ENCODE measurements around the gene MTOR. TPM values are rescaled to one million over a fixed set of nuclear protein-coding genes. Genes with fewer than 3 reads are reported as not detected.
A peak's percentile ranks its signal among the peaks of the same experiment; 100 is the strongest.

The MTOR gene
- total and polyA plus RNA-seq, 2 experiments from 2014 or later: 17.2 to 37.7 TPM

GRCh38 chr1:11188381-11188780 is 74.0 kb downstream of the MTOR start:
- no peak for TF ChIP-seq EZH2 (IDR thresholded peaks at IDR 0.05; ENCODE audit: borderline replicate concordance)
- Histone ChIP-seq H3K4me1 (ENCODE audit: insufficient read depth) (no peaks in the 10 kb centered on the region), H4K20me1 (ENCODE audit: insufficient read depth, poor library complexity, severe bottlenecking) (no peaks in the 10 kb centered on the region), H3K9me3 (ENCODE audit: low read depth) (no peaks in the 10 kb centered on the region), H2AFZ (no peak overlapping the region), H3K36me3 (replicated peaks; ENCODE audit: insufficient read depth, low read depth) (no peaks in the 10 kb centered on the region), H3K79me2 (no peaks in the 10 kb centered on the region), H3K27ac (peak overlapping the region; percentile 64), H3K4me3 (no peak overlapping the region), H3K4me2 (no peak overlapping the region), H3K27me3 (no peaks in the 10 kb centered on the region), H3K9me2 (replicated peaks; ENCODE audit: insufficient read depth) (no peaks in the 10 kb centered on the region)
- no peak for DNase-seq (ENCODE audit: low spot score)
- 95% methylated on average over 1 of the region's 1 CpG for WGBS (ENCODE audit: low lambda C conversion rate, missing lambda C conversion rate)

- H3K4me2 ChIP-seq: no peak overlapping the region
- H3K36me3 ChIP-seq (replicated peaks; ENCODE audit: insufficient read depth, low read depth): no peaks in the 10 kb centered on the region
- H3K4me1 ChIP-seq (ENCODE audit: insufficient read depth): no peaks in the 10 kb centered on the region
- H3K9me2 ChIP-seq (replicated peaks; ENCODE audit: insufficient read depth): no peaks in the 10 kb centered on the region
- H3K4me3 ChIP-seq: no peak overlapping the region
- no peaks in the 10 kb centered on the region for H3K79me2 ChIP-seq
- H4K20me1 ChIP-seq (ENCODE audit: insufficient read depth, poor library complexity, severe bottlenecking): no peaks in the 10 kb centered on the region
- WGBS (ENCODE audit: low lambda C conversion rate, missing lambda C conversion rate): 87% methylated on average over 2 of the region's 2 CpGs
- H2AFZ ChIP-seq: no peak overlapping the region
- peak; percentile 22 for DNase-seq (ENCODE audit: low spot score)
- H3K27me3 ChIP-seq: no peaks in the 10 kb centered on the region
- TF ChIP-seq EZH2phosphoT487 (IDR thresholded peaks at IDR 0.05; ENCODE audit: low read depth, severe bottlenecking, unreplicated experiment) (no peak), EZH2 (IDR thresholded peaks at IDR 0.05; ENCODE audit: borderline replicate concordance) (no peak), CTCF (IDR thresholded peaks at IDR 0.05; ENCODE audit: poor library complexity) (no peak)
- H3K9me3 ChIP-seq (ENCODE audit: low read depth): no peaks in the 10 kb centered on the region
- peak overlapping the region; percentile 64 for H3K27ac ChIP-seq
Observed at GRCh38 chr1:11187931-11188330, 74.4 kb downstream of the MTOR start.

- Histone ChIP-seq H3K27ac (no peak overlapping the region), H3K79me2 (no peaks in the 10 kb centered on the region), H3K4me1 (ENCODE audit: insufficient read depth) (no peaks in the 10 kb centered on the region), H4K20me1 (ENCODE audit: insufficient read depth, poor library complexity, severe bottlenecking) (no peaks in the 10 kb centered on the region), H3K4me2 (no peak overlapping the region), H3K9me2 (replicated peaks; ENCODE audit: insufficient read depth) (no peaks in the 10 kb centered on the region), H3K9me3 (ENCODE audit: low read depth) (no peaks in the 10 kb centered on the region), H2AFZ (no peak overlapping the region), H3K36me3 (replicated peaks; ENCODE audit: insufficient read depth, low read depth) (no peaks in the 10 kb centered on the region), H3K27me3 (no peaks in the 10 kb centered on the region), H3K4me3 (no peak overlapping the region)
- no peak for TF ChIP-seq EZH2phosphoT487 (IDR thresholded peaks at IDR 0.05; ENCODE audit: low read depth, severe bottlenecking, unreplicated experiment)
- TF ChIP-seq EZH2 (IDR thresholded peaks at IDR 0.05; ENCODE audit: borderline replicate concordance): no peak
- no peak for DNase-seq (ENCODE audit: low spot score)
- WGBS (ENCODE audit: low lambda C conversion rate, missing lambda C conversion rate): 96% methylated on average over 2 of the region's 2 CpGs
Observed at GRCh38 chr1:11187494-11187893, 74.9 kb downstream of the MTOR start.

GRCh38 chr1:11187000-11187399 is 75.4 kb downstream of the MTOR start:
- Histone ChIP-seq H3K36me3 (replicated peaks; ENCODE audit: insufficient read depth, low read depth) (no peaks in the 10 kb centered on the region), H3K4me3 (no peak overlapping the region), H3K4me1 (ENCODE audit: insufficient read depth) (no peaks in the 10 kb centered on the region), H3K27me3 (no peaks in the 10 kb centered on the region), H4K20me1 (ENCODE audit: insufficient read depth, poor library complexity, severe bottlenecking) (no peaks in the 10 kb centered on the region), H2AFZ (no peak overlapping the region), H3K27ac (no peak overlapping the region), H3K9me2 (replicated peaks; ENCODE audit: insufficient read depth) (no peaks in the 10 kb centered on the region), H3K4me2 (no peak overlapping the region), H3K79me2 (no peaks in the 10 kb centered on the region), H3K9me3 (ENCODE audit: low read depth) (no peaks in the 10 kb centered on the region)
- WGBS (ENCODE audit: low lambda C conversion rate, missing lambda C conversion rate): 96% methylated on average over 3 of the region's 3 CpGs
- TF ChIP-seq CTCF (IDR thresholded peaks at IDR 0.05; ENCODE audit: poor library complexity) (no peak), EZH2phosphoT487 (IDR thresholded peaks at IDR 0.05; ENCODE audit: low read depth, severe bottlenecking, unreplicated experiment) (no peak), EZH2 (IDR thresholded peaks at IDR 0.05; ENCODE audit: borderline replicate concordance) (no peak)
- DNase-seq (ENCODE audit: low spot score): no peak
